ENCODE data around the gene SF3A1.

GRCh38 chr22:30400159-30400558 is 43.5 kb upstream of the SF3A1 start:
- TF ChIP-seq, protein P1, sequence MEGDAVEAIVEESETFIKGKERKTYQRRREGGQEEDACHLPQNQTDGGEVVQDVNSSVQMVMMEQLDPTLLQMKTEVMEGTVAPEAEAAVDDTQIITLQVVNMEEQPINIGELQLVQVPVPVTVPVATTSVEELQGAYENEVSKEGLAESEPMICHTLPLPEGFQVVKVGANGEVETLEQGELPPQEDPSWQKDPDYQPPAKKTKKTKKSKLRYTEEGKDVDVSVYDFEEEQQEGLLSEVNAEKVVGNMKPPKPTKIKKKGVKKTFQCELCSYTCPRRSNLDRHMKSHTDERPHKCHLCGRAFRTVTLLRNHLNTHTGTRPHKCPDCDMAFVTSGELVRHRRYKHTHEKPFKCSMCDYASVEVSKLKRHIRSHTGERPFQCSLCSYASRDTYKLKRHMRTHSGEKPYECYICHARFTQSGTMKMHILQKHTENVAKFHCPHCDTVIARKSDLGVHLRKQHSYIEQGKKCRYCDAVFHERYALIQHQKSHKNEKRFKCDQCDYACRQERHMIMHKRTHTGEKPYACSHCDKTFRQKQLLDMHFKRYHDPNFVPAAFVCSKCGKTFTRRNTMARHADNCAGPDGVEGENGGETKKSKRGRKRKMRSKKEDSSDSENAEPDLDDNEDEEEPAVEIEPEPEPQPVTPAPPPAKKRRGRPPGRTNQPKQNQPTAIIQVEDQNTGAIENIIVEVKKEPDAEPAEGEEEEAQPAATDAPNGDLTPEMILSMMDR (IDR thresholded peaks at IDR 0.05): no peak
- no peak for TF ChIP-seq POLR2A (IDR thresholded peaks at IDR 0.05)
